ENCODE data around the gene TSSK6. TPM values are rescaled to one million over a fixed set of nuclear protein-coding genes. Genes with fewer than 3 reads are reported as not detected.

Gene TSSK6
- total RNA-seq, 1 donor from 2014 or later: 1.7 TPM

- TF ChIP-seq CTCF (conservative IDR thresholded peaks at IDR 0.05; ENCODE audit: low read depth, low read length): no peak
- DNase-seq (ENCODE audit: low read depth): no peak
- no peak overlapping the region for H3K4me3 ChIP-seq (ENCODE audit: low read depth, low read length)
These were observed 1.1 kb downstream of the TSSK6 start for GRCh38 chr19:19514215-19514657.

GRCh38 chr19:19513682-19514081 lies 1.7 kb downstream of the TSSK6 start:
- H3K4me3 ChIP-seq (ENCODE audit: low read depth, low read length): no peak overlapping the region
- DNase-seq (ENCODE audit: low read depth): no peak
- no peak for TF ChIP-seq CTCF (conservative IDR thresholded peaks at IDR 0.05; ENCODE audit: low read depth, low read length)

DNA sequence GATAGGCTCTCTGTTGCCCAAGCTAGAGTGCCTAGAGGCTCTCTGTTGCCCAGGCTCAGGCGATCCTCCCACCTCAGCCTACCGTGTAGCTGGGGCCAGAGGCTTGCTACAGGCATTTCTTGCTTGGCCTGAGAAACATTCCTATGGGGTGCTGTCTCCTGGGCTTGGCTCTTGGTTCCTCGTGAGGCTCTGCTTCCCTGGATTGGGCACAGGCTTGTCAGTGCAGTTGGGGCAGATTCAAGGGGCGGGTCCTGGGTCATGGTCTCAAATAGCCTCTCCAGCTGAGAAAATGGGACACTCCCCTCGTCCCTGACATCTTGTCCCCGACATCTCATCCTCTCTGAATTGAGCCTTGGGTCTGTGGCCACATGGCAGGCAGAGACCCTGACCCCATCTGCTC lies 4.9 kb downstream of the TSSK6 start:
- no peak overlapping the region for H3K4me3 ChIP-seq (ENCODE audit: low read depth, low read length)

DNA sequence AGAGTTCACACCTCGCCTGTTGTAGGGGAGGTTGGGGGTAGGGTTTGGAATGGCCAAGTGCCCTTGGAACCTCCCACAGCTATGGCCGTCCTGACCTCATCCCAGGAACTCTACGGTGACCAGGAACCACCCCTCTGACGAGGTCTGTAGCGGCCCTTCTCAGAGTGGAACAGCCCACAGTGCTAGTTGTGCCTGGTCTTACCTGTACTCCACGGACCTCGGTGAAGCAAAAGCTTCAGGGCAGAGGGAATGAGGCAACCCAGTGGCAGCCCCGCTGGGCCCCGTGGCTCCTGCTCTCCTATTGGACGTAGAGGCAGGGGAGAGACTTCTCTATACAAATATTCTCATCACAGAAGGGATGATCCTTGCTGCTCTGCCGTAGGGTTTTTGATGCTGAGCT lies 7.1 kb downstream of the TSSK6 start:
- DNase-seq (ENCODE audit: low read depth): no peak
- no peak for TF ChIP-seq CTCF (conservative IDR thresholded peaks at IDR 0.05; ENCODE audit: low read depth, low read length)
- H3K4me3 ChIP-seq (ENCODE audit: low read depth, low read length): no peak overlapping the region

More for the DNA sequence above, 4.9 kb downstream of the TSSK6 start:
- no peak for TF ChIP-seq CTCF (conservative IDR thresholded peaks at IDR 0.05; ENCODE audit: low read depth, low read length)
- DNase-seq (ENCODE audit: low read depth): no peak

- no peak for TF ChIP-seq CTCF (conservative IDR thresholded peaks at IDR 0.05; ENCODE audit: low read depth, low read length)
- DNase-seq (ENCODE audit: low read depth): no peak
- H3K4me3 ChIP-seq (ENCODE audit: low read depth, low read length): no peak overlapping the region
These were observed 8.0 kb downstream of the TSSK6 start for GRCh38 chr19:19507354-19507753.

DNA sequence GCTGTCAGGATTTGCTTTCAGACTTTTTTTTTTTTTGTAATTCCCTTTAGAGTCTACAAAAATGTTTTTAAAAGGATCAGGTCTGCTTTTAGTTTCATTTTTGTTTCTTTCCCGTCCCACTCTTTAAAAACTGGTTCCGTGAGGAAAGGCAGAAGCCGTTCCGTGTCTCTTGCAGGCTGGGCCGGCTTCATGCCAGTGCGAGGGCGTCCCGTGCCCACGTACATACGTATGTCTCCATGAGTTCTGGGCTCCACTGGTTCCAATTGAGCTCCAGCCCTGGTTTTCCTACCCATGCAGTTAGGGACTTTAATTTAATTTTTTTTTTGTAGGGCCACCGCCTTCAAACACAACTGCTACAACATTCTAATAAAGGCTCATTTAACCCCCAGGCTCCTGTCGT lies 8.8 kb downstream of the TSSK6 start:
- TF ChIP-seq CTCF (conservative IDR thresholded peaks at IDR 0.05; ENCODE audit: low read depth, low read length): no peak

GRCh38 chr19:19505669-19506326 lies 9.6 kb downstream of the TSSK6 start:
- no peak for DNase-seq (ENCODE audit: low read depth)
- no peak for TF ChIP-seq CTCF (conservative IDR thresholded peaks at IDR 0.05; ENCODE audit: low read depth, low read length)
- H3K4me3 ChIP-seq (ENCODE audit: low read depth, low read length): no peak overlapping the region

More for the DNA sequence above, 8.8 kb downstream of the TSSK6 start:
- no peak for DNase-seq (ENCODE audit: low read depth)
- no peak overlapping the region for H3K4me3 ChIP-seq (ENCODE audit: low read depth, low read length)
